Kidney (tissue), 14 donors: ENCODE measurements around the gene SHISA7. TPM values are rescaled to one million over a fixed set of nuclear protein-coding genes. Genes with fewer than 3 reads are reported as not detected.
"Not testable (repeated sequence)": the region's sequence is repeated elsewhere in the genome, so short reads cannot be mapped to it uniquely, and the experiment has no call there.

Experiments used
- DNase-seq, 5 donors: peaks; one replicate each; pipeline ENCODE4 v3.0.0-alpha.2; 2013 to 2020
- FAIRE-seq: peaks from 2 replicates; lab custom pipeline; 2012; peaks lifted over from hg19 to GRCh38; lab: Jason Lieb, UNC
- H3K27ac ChIP-seq, 2 donors: one replicate each; pipeline ENCODE4 v1.7.0; 2013; ENCODE audit warnings: low read depth in 2 of 2, low read length in 2 of 2, inconsistent platforms in 1 of 2
- H3K27me3 ChIP-seq: one replicate; pipeline ENCODE4 v1.7.1; 2013; ENCODE audit warnings: low read length, inconsistent platforms; ENCODE audit not compliant: control insufficient read depth, insufficient read depth
- H3K36me3 ChIP-seq, 3 donors: one replicate each; pipeline versions ENCODE4 v1.7.0 to v1.7.1; 2013; ENCODE audit warnings: low read length in 3 of 3, control low read depth in 1 of 3, inconsistent platforms in 1 of 3; ENCODE audit not compliant: insufficient read depth in 3 of 3, control insufficient read depth in 2 of 3
- H3K4me1 ChIP-seq, 3 donors: one replicate each; pipeline versions ENCODE4 v1.7.0 to v1.7.1; 2013; ENCODE audit warnings: low read length in 3 of 3, inconsistent platforms in 1 of 3, low read depth in 1 of 3; ENCODE audit not compliant: control insufficient read depth in 2 of 3, insufficient read depth in 2 of 3
- H3K4me3 ChIP-seq, 3 donors: one replicate each; pipeline versions ENCODE4 v1.7.0 to v1.8.1; 2013; ENCODE audit warnings: low read length in 3 of 3, control low read depth in 1 of 3, inconsistent platforms in 1 of 3
- H3K9ac ChIP-seq, 3 donors: one replicate each; pipeline versions ENCODE4 v1.7.0 to v1.7.1; 2013; ENCODE audit warnings: low read length in 3 of 3, control low read depth in 1 of 3, inconsistent platforms in 1 of 3
- H3K9me3 ChIP-seq, 3 donors: one replicate each; pipeline versions ENCODE4 v1.7.0 to v1.7.1; 2013; ENCODE audit warnings: low read length in 3 of 3, control low read depth in 1 of 3, inconsistent platforms in 1 of 3; ENCODE audit not compliant: control insufficient read depth in 2 of 3, insufficient read depth in 1 of 3
- CTCF ChIP-seq: IDR thresholded peaks from 3 replicates; pipeline ENCODE4 v1.5.1; 2012; ENCODE audit warnings: mild to moderate bottlenecking, moderate library complexity, borderline replicate concordance; ENCODE audit not compliant: insufficient read depth; ENCODE audit errors: extremely low read depth
- intact Hi-C: fragments of 100-400 bp; cut with DNase I; formaldehyde crosslinking; loops from one replicate; pipeline ENCODE4 v1.11.1; 2022
- polyA plus RNA-seq: library from polyadenylated mRNA; stranded (reverse); fragments of 350-450 nt; fragmentation: Illumina TruSeq; extraction: RNeasy Lipid Tissue Mini Kit (QIAGEN cat#74804); gene quantifications from one replicate; pipeline ENCODE4 v1.2.3, GENCODE V29; 2014; ENCODE audit warnings: low read depth, low replicate concordance; ENCODE audit not compliant: insufficient read depth
- total RNA-seq: library from RNA; stranded (reverse); fragmentation: NEBNext Ultra II Directional; extraction: Animal tissue kit (Norgen Biotek cat#: 25700); gene quantifications from one replicate; pipeline ENCODE4 v1.2.1, GENCODE V29; 2021
- donor health status: control.
- donor health status: control.
- donor health status: control.
- donor health status: control.
- donor health status: control.
- donor health status: DM: yes; HTN: yes; CAD: no.
- donor health status: Normal renal cell carcinoma (clear cell type).

The SHISA7 gene
- total and polyA plus RNA-seq, 2 donors from 2014 or later: not detected

- TF ChIP-seq CTCF: no peak
- no peak overlapping the region for H3K4me3 ChIP-seq
- no peak overlapping the region for H3K9ac ChIP-seq
- no peaks in the 10 kb centered on the region for H3K9me3 ChIP-seq
- FAIRE-seq (no peak), DNase-seq (peak in 1 of 5 donors; percentile 64)
- intact Hi-C loops: no loop called here
- H3K27ac ChIP-seq: no peak overlapping the region
- H3K36me3 ChIP-seq: no peaks in the 10 kb centered on the region
- peaks cover 16% of the 10 kb centered on the region for H3K27me3 ChIP-seq
- H3K4me1 ChIP-seq: no peaks in the 10 kb centered on the region
These were observed 8.3 kb upstream of the SHISA7 start for GRCh38 chr19:55451163-55451964.

GRCh38 chr19:55449469-55449868 is 6.4 kb upstream of the SHISA7 start:
- H3K27me3 ChIP-seq: peaks cover 25% of the 10 kb centered on the region
- no peak for FAIRE-seq

GRCh38 chr19:55448175-55448490 is 5.0 kb upstream of the SHISA7 start:
- H3K36me3 ChIP-seq, H3K9me3 ChIP-seq, H3K4me3 ChIP-seq, DNase-seq, H3K27ac ChIP-seq, H3K4me1 ChIP-seq, FAIRE-seq, H3K9ac ChIP-seq, intact Hi-C loops: not testable (repeated sequence)
- peaks cover 36% of the 10 kb centered on the region for H3K27me3 ChIP-seq

More at GRCh38 chr19:55449469-55449868, 6.4 kb upstream of the SHISA7 start:
- no peak overlapping the region for H3K4me3 ChIP-seq
- H3K4me1 ChIP-seq: no peaks in the 10 kb centered on the region
- H3K36me3 ChIP-seq: no peaks in the 10 kb centered on the region
- no peaks in the 10 kb centered on the region for H3K9me3 ChIP-seq
- no peak for TF ChIP-seq CTCF
- no peak overlapping the region for H3K27ac ChIP-seq
- intact Hi-C loops: no loop called here
- DNase-seq: no peak
- no peak overlapping the region for H3K9ac ChIP-seq

- intact Hi-C loops: no loop called here
- Histone ChIP-seq H3K27me3 (peaks cover 36% of the 10 kb centered on the region), H3K4me1 (no peaks in the 10 kb centered on the region), H3K9me3 (no peaks in the 10 kb centered on the region), H3K36me3 (no peaks in the 10 kb centered on the region), H3K4me3 (no peak overlapping the region), H3K9ac (no peak overlapping the region), H3K27ac (no peak overlapping the region)
- TF ChIP-seq CTCF: no peak
- no peak for FAIRE-seq
- DNase-seq: peak in 1 of 5 donors; percentile 20
These were observed 4.5 kb upstream of the SHISA7 start for GRCh38 chr19:55447421-55448174.
